ENCODE data around the gene ACTN1.

Gene ACTN1

DNA sequence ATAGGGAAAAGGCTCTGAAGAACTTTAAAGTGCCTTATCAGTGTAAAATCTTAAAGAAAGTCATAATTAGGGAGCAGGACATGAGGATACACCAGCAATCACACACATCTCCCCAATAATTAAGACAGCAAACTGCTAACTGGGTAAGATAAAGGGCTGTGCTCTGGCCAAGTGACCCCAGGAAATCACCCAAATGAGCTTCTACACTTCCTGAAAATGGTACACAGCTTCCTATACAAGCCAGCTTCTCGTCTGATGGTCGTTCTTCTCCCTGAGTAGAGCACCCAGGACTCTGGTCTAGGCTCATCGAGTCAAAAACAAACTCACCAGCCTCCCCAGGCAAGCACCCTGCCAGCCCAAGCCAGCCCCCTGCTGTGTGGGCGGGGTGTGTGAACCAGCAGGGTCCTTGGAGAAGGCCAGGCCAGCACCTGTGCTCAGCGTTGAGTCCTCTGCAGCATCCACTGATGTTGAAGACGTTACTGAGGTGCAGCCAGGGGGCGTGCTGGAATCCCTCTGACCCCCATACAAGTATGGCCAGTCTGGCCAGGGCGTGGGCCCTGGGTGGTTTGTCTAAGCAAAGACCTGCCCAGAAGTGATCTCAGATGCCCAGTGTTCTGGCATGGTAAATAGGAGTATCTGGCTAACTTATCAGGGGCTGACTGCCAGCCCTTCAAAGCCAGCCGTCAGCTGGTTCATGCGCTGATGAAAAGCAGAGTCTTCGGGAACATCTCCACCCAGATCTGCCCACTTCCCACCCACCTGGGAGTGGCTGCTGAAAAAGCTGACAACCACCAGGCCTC lies 41.4 kb downstream of the ACTN1 start:
- FAIRE-seq, result no peak
- DNase-seq (ENCODE audit: insufficient read length, low spot score), result no peak
- no peak for TF ChIP-seq POLR2A (IDR thresholded peaks at IDR 0.05; ENCODE audit: low read depth, low read length)

DNA sequence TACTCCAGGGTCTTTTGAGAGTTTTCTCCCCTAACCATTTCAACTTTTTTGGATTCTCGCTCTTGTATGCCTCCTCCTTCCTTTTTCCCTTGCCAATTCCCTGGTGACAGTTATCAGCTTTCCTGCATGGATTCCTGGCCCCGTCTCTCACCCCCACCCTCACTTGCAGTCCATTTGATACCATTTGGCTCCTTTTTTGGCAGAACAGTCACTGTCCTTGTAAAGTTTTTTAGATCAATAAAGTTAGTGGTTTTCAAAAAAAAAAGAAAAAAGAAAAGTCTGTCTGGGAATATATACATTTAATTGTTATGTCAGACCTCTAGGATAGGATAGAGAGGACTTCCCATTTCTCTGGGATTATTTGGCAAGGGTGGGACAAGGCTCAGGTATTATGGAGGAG lies 42.1 kb downstream of the ACTN1 start:
- no peak for DNase-seq (ENCODE audit: insufficient read length, low spot score)
- TF ChIP-seq POLR2A (IDR thresholded peaks at IDR 0.05; ENCODE audit: low read depth, low read length), result no peak
- no peak for FAIRE-seq

DNA sequence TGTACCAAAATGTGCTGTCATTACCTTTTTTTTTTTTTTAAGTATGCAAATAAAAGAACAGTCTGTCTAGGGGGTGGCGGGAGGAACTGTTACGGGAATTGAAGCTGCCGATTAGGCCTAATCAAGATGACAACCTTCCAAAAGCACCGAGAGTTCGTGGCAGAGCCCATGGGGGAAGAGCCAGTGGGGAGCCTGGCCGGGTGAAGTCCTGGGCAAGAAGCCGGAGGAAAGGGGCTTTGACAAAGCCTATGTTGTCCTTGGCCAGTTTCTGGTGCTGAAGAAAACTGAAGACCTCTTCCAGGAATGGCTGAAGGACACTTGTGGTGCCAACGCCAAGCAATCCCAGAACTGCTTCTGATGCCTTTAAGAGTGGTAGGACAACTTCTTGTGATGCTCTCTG lies 42.6 kb downstream of the ACTN1 start:
- FAIRE-seq (no peak), DNase-seq (ENCODE audit: insufficient read length, low spot score) (no peak)
- TF ChIP-seq POLR2A (IDR thresholded peaks at IDR 0.05; ENCODE audit: low read depth, low read length), result no peak

DNA sequence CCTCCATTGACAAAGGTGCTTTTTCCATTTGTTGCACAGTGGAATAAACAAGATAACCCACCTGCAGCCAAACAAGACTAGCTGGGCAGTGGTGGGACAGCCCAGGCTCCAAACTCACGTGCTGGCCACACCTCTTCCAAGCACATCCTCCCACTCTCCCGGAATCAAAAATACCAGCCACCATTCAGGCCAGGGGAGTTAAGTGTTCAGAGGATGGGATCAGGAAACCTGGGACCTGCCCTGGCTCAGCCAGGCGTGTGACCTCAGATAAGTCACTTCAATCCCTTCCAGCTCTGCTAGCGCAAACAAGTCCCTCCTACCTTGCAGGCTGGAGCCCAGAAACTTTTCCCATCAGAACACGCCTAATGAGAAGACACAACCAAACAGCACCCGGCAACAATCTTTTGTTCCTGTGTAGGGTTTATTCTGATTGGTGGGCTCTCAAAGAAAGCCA lies 43.3 kb downstream of the ACTN1 start:
- no peak for FAIRE-seq
- DNase-seq (ENCODE audit: insufficient read length, low spot score), result no peak
- TF ChIP-seq POLR2A (IDR thresholded peaks at IDR 0.05; ENCODE audit: low read depth, low read length), result no peak

DNA sequence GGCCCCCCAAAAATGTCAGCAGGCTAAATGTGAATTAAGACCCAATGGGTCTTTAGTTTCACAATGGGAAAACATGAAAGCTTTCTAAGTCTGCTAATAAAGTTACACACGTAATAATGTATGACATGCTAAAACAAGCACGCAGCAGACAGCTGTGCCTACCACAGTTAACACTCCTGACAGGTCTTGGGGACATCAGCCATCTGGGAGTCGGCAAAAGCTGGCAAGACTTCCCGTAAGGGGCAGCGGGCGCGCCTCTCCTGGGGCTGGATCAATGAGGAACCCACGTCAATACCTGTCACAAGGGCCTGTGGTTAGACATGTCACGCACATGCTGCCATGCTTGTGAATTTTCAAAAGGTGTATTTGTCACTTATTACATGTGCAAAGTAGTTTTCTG lies 45.0 kb downstream of the ACTN1 start:
- FAIRE-seq (no peak), DNase-seq (ENCODE audit: insufficient read length, low spot score) (no peak)

DNA sequence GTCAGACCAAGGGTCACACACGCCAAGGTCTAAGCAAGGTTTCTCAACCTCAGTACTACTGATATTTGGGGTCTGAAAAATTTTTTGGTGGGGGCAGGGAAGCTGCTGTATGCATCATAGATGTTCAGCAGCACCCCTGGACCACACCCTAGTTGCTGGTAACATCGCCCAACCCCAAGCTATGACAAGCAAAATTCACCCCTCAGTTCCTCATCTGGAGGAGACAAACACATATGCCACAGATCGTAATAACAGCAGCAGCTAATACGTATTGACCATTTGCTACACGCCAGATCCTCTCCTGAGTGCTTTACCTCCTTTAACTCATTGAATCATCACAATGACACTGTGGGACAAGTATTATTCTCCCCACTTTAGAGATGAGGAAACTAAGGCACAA lies 46.4 kb downstream of the ACTN1 start:
- FAIRE-seq, result no peak
- DNase-seq (ENCODE audit: insufficient read length, low spot score), result no peak
- no peak for TF ChIP-seq POLR2A (IDR thresholded peaks at IDR 0.05; ENCODE audit: low read depth, low read length)

More for the DNA sequence above, 45.0 kb downstream of the ACTN1 start:
- no peak for TF ChIP-seq POLR2A (IDR thresholded peaks at IDR 0.05; ENCODE audit: low read depth, low read length)

DNA sequence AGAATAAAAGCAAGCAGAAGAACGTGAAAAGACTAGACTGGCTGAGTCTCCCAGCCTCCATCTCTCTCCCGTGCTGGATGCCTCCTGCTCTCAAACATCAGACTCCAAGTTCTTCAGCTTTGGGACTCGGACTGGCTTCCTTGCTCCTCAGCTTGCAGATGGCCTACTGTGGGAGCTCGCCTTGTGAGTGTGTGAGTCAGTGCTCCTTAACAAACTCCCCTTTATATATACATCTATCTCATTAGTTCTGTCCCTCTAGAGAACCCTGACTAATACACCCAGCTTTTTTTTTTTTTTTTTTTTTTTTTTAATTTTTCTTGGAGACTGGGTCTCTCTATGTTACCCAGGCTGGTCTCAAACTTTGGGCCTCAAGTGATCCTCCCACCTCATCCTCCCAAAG lies 46.9 kb downstream of the ACTN1 start:
- DNase-seq (ENCODE audit: insufficient read length, low spot score) (no peak), FAIRE-seq (no peak)
- TF ChIP-seq POLR2A (IDR thresholded peaks at IDR 0.05; ENCODE audit: low read depth, low read length), result no peak

DNA sequence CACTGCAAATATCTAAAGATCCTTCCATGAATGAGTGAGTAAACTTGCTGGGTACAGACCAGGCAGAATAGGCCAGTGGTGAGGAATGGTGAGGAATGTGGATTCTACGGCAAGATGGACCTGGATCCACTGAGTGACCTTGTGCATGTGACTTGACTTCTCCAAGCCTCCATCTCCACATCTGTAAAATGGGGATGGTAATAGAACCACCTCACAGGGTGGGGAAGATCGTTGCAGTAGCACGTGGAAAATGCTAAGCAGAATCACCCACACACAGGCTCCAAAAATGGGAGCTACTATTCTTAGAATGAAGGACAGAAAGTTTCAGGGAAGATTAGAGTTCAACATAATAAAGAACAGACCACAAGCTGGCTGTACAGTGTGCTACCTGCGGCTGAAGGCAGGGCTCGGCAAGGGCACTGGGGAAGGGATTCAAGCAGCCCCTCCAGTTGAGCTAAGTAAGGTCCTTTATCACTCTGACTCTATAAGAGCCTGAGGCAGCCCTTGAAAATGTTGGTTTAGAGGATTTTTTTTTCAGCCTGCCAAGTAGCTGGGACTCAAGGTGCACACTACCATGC lies 47.5 kb downstream of the ACTN1 start:
- DNase-seq (ENCODE audit: insufficient read length, low spot score) (no peak), FAIRE-seq (no peak)
- no peak for TF ChIP-seq POLR2A (IDR thresholded peaks at IDR 0.05; ENCODE audit: low read depth, low read length)

DNA sequence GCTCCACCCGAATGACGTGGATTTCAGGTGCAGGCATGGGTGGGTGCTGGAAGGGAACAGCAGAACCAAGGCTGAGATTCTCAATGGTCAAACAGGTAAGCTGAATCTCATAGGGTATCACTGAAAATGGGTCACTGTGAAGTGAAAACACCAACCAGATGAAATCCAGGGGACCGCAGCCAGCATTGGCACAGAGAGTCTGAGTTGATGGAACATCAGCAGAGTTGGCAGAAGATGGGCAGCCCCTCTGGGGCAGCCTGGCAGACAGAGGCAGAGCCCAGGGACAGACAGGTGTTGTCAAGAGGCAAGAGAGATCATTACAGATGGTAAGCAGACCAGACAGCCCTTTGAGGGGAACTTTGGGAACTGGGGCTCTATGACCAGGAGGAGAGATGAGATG lies 48.0 kb downstream of the ACTN1 start:
- DNase-seq (ENCODE audit: insufficient read length, low spot score) (no peak), FAIRE-seq (no peak)
- TF ChIP-seq POLR2A (IDR thresholded peaks at IDR 0.05; ENCODE audit: low read depth, low read length), result no peak

DNA sequence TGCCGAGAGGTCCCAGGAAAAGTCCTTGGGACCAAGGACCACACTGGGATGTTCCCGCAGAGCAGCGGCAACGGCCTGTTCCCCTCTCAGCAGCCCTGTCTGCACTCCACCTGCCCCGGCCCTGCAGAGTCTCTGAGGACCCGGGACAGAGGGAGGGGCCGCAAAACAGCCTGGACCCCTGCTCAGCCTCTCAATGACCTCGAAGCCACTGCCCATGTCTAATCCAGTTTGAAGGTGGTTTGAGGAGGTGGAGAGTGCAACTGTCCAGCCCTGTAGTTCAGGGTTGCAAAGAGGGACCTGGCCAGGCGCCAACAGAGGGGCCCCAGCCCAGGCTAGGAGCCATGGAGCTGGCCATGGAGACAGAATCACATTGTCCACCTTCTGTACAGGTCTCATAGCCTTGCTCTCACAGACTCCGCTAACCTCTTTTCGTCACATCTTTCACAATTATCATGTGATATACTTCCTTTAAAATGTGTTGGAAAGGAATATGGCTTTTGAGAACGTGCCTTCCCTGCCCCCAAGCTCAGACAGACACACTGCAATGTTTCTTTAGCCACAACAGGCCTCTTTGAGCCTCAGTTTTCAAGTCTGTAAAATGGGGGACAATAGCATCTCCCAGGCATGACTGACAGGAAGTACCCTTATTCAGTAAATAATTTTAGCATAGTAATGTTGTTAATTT lies 49.3 kb downstream of the ACTN1 start:
- no peak for TF ChIP-seq POLR2A (IDR thresholded peaks at IDR 0.05; ENCODE audit: low read depth, low read length)
- DNase-seq (ENCODE audit: insufficient read length, low spot score) (no peak), FAIRE-seq (no peak)

DNA sequence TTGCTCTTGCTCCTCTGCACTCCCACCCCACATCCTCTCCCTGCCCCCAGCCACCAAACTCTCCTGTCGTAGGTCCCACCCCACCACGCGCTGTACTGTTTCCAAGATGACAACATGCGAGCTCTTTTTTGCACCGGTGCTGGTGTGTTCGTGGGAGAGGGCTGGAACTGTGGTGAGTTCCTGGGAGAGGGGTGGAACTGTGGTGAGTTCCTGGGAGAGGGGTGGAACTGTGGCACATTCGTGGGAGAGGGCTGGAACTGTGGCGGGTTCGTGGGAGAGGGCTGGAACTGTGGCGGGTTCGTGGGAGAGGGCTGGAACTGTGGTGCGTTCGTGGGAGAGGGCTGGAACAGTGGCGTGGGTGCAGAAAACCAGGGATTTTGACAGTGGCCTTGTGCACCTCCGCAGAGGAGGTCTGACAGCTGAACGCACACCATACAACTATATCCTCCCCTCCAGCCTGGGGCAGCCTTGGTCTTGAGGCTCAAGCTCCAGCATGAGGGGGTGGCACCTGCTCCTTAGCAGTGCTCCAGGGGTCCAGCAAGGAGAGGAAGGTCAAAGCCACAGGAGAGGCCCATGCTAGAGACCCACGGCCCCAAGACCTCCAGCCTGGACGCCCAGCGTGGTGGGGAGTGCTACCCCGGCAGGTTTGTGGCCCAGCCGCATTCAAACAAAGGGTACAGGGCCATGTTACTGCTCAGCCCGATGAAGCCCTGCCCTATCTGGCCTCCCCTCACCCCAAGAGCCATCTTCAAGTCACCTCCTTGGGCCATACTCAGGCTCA lies 50.1 kb downstream of the ACTN1 start:
- DNase-seq (ENCODE audit: insufficient read length, low spot score) (no peak), FAIRE-seq (no peak)
- no peak for TF ChIP-seq POLR2A (IDR thresholded peaks at IDR 0.05; ENCODE audit: low read depth, low read length)

DNA sequence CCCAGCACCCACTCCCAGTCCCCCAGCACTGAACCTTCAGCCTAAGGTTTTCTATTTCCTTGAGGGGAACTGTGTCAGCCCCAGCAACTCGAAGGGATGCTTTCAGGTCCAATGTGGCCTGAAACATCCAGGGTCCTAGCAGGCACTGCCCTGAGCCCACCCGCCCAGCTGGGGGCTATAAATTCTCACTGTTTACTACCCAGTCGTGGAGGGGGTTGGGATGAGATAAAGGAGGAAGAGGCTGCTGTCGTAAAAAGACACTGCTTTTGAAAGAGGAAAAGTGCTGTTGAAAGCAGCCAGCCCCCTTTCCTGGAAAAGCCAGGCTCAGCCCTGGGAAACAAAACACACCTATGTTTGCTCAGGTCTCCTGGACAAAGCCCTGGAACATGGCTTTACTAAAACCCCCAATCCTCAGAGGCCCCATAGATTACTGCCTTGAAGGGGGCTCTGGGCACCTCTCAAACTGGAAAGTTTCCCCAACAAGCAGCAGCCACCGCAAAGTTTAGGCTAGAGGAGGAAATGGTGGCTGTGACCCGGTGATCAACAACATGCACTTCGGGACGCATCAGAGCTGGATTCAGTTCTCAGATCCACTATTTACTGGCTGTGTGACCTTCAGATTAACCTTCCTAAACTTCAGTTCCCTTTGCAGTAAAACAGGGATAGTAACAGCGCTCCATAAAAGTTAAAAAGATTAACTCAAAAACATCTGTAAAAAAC lies 51.0 kb downstream of the ACTN1 start:
- TF ChIP-seq POLR2A (IDR thresholded peaks at IDR 0.05; ENCODE audit: low read depth, low read length), result no peak
- no peak for FAIRE-seq
- no peak for DNase-seq (ENCODE audit: insufficient read length, low spot score)

DNA sequence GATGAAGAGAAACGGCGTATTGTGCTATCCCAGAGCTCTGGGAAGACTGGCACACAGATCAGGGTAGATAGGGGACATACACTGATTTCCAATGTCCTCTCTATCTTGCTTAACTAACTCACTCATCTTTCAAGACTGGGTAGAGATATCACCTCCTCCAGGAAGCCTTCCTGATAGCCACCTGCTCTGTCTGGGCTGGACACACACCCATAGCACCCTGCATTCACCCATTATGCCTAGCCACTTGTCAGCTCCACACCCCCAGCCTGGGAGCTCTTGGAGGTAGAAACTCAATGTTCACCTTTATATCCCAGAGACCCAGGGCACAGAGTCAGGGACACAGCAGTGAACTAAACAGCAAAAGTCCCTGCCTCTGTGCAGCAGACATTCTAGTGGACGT lies 52.0 kb downstream of the ACTN1 start:
- no peak for DNase-seq (ENCODE audit: insufficient read length, low spot score)
- no peak for FAIRE-seq
- no peak for TF ChIP-seq POLR2A (IDR thresholded peaks at IDR 0.05; ENCODE audit: low read depth, low read length)
